Ureter (tissue), 1 donor: ENCODE data around the gene ZNF37A. TPM values are rescaled to one million over a fixed set of nuclear protein-coding genes. Genes with fewer than 3 reads are reported as not detected.
A peak's percentile ranks its signal among the peaks of the same experiment; 100 is the strongest.
"Not testable (repeated sequence)": the region's sequence is repeated elsewhere in the genome, so short reads cannot be mapped to it uniquely, and the experiment has no call there.

Experiments
- DNase-seq: peaks from one replicate; pipeline ENCODE4 v3.0.0-alpha.2; 2020; ENCODE audit warnings: low spot score
- total RNA-seq: library from RNA; stranded (reverse); gene quantifications from one replicate; pipeline ENCODE4 v1.2.4, GENCODE V29; 2023
- donor health status: DM: yes; HTN: yes; CAD: no.

The ZNF37A gene
- total RNA-seq = 21.1 TPM

DNA sequence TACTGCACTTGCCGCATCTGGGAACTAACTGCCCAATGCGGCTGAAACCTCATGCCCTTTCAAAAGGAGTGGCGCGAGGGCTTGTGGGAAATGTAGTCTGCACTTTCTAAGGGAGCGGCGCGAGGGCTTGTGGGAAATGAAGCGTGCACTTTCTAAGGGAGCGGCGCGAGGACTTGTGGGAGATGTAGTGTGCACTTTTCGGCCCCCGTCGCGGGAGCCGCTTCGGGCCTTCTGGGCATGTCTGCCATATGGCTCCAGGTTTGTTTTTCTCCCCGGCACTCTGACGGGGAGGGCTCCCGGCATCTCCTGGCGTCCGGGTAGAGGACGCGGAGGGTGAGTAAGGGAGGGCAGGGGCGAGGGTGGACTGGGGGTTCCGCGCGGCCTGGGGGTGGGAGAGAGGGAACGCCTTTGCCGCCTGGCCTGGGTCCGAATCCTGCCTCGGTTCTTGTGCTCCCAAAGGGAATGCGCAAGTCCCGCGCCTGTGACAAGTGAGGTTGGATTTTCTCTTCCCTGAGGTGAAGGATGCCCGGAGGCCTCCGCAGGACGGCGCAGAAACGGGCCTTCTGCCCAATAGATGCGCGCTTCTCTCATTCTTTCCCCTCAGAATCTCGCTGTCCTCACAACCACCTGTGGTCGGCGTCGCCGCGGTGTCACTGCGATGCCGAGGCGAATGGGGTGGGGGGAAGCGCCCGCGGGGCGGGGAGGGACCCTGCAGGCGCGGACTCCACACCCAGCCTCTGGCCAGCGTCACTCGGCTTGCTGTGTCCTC lies at the start of gene ZNF37A:
Gene ZNF37A, plus strand, starts transcription at position 180 of the 769 bp plus-strand sequence. CDS start 2,281 bp downstream, outside the sequence.
- peak; percentile 93 for DNase-seq

DNA sequence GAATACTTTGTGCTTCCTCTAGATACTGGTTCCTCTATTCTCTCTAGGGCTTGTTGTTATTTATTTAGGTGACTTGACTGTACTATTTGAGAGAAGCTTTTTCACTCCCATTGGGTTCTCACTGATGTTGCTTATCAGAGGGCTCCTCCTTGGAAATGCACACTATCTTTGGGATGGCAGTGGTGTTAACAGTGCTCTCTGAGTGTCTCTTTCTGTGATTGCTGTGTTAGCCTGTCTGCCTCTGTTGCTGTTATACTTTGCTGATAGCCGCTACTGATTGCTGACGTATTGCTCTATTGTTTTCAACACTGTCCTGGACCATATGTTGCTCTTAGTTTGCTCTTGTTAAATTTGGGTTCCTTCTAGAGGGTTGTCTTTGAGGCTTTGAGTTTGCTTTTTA lies 49.0 kb upstream of the ZNF37A start:
- DNase-seq = no peak

DNA sequence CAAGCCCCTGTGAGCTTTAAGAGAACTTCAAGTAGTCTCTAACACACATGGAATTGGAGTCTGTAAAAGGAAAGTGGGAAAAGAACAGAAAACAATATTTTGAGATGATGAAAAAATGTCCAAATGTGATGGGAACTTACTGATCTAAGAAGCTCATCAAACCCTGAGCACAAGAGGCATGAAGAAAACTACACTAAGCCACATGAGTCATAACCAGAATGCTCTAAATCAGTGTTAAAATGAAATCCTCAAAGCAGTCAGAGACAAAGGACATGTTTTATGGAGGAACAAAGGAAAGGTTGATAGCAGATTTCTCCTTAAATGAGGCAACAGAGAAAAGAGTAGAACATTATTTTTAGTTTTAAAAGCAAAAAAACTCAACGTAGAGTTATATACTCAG lies 46.5 kb upstream of the ZNF37A start:
- DNase-seq = no peak

DNA sequence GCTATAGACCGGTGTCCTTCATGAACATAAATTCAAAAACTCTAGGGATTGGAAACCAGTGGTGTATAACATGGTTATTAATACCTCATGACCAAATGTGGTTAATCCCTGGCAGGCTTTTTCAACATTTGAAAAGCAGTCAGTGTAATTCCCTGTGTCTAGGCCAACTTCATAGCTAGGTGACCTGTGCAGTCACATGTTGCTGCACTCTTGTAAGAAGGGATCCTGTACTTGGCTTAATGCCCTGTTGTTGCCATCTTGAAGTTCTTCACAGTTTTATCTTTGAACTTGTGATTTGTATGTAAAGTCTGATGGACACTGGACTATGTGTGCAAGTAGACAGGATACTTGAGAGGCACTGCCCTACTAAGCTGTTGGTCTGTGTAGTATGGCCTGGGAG lies 43.9 kb upstream of the ZNF37A start:
- DNase-seq = no peak

DNA sequence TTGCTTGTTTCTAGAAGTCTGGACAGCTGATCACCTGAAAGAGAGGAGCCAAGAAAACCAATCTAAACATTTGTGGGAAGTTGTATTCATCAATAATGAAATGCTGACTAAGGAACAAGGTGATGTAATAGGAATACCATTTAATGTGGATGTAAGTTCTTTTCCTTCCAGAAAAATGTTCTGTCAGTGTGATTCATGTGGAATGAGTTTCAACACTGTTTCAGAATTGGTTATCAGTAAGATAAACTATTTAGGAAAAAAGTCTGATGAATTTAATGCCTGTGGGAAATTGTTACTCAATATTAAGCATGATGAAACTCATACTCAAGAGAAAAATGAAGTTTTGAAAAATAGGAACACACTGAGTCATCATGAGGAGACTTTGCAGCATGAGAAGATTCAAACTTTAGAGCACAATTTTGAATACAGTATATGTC lies 39.8 kb upstream of the ZNF37A start:
- no peak for DNase-seq

DNA sequence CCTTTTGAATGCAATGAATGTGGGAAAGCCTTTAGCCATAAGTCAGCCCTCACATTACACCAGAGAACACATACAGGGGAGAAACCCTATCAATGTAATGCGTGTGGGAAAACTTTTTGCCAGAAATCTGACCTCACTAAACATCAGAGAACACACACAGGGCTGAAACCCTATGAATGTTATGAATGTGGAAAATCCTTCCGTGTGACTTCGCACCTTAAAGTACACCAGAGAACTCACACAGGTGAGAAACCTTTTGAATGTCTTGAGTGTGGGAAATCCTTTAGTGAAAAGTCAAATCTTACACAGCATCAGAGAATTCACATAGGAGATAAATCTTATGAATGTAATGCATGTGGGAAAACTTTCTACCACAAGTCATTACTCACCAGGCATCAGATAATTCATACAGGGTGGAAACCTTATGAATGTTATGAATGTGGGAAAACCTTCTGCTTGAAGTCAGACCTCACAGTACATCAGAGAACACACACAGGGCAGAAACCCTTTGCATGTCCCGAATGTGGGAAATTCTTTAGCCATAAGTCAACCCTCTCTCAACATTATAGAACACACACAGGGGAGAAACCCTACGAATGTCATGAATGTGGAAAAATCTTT lies 38.8 kb upstream of the ZNF37A start:
- DNase-seq = not testable (repeated sequence)

DNA sequence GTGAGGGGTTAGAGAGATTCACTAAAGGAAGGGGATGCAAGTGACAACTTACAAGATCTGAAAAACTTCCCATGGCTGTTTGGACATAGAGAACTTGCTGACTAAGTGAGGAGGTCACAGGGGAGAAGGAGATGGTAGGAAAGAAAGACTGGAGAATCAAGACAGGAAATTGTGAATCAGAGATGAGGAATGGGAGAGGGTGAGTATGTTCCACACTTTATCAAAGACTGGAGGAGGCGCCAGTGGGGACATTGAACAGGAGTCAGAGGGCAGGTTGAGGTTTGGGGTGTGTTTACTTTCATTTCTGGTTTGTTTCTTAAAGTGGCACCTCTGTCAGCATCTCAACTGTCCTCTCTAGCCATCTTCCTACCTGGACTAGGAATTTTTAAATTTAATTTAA lies 24.5 kb upstream of the ZNF37A start:
- not testable (repeated sequence) for DNase-seq

DNA sequence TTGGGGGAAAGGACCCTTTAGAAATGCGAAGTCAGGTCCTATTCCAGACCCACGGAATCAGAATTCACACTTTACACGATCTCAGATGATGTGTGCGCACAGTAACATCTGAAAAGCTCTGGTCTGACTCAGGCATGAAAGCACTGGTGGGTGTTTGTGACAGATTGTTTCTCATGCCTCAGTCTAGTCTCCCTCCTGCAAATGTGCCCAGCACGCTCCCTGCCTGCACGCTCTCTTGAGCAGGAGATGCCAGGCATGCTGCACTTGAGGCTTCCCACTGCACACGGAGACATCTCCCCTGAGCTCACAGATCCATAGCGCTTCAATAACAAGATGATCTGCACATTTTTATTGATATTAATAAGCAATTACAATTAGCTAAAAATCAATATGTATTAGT lies 23.6 kb upstream of the ZNF37A start:
- DNase-seq = no peak

DNA sequence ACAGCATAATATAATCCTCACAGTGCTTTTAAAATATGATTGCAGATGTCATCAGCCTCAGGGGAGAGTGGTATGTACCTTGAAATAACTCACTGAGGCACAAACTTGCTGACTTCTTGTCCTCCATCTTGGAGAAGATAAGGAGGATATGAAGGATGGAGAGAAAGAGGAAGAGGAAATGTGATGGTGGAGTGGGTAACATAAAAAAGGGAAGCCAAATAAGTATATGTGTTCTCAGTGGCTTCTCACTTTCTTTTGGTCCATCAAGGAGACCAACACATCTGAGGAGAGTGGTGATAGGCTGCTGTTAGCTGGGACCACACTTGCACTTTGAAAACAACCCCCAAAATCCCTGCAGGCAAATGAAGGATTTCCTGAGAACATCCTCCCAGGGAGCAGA lies 21.6 kb upstream of the ZNF37A start:
- no peak for DNase-seq

DNA sequence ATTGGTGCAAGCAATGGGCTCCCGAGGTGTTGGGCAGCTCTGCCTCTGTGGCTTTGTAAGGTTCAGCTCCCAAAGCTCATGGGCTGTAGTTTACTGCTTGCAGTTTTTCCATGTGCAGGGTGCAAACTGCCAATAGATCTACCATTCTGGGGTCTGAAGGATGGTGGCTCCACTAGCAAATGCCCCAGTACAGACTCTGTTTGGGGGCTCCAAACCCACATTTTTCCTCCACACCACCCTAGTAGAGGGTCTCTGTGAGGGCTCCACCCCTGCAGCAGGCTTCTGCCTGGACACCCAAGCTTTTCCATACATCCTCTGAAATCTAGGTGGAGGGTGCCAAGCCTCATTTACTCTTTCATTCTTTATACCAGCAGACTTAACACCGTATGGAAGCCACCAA lies 17.4 kb upstream of the ZNF37A start:
- DNase-seq = no peak

DNA sequence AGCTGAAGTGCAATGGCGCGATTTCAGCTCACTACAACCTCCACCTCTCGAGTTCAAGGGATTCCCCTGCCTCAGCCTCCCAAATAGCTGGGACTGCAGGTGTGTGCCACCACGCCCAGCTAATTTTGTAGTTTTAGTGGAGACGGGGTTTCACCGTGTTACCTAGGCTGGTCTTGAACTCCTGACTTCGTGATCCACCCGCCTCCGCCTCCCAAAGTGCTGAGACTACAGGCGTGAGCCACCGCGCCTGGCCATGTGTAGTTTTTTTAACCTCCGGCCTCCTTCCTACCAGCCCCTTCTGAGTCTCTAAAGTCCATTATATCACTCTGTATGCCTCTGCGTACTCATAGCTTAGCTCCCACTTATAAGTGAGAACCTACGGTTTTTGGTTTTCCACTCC lies 819 bp upstream of the ZNF37A start:
- DNase-seq = not testable (repeated sequence)

DNA sequence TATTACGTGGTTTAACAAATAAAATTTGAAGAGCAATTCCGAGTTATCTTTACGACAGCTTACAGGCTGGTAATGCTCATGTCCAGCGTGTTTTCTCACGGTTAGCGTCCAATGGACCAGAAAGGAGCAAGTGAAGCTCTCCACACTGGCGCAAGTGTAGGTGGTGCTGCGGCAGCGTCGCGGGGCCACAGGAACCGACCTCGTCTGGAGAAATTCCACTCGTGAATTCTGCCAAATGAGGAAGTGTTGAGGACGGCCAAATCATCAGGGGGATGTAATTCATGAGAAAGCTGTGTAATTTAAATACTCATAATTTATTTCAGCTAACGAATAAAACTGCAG lies 350 bp upstream of the ZNF37A start:
- no peak for DNase-seq

DNA sequence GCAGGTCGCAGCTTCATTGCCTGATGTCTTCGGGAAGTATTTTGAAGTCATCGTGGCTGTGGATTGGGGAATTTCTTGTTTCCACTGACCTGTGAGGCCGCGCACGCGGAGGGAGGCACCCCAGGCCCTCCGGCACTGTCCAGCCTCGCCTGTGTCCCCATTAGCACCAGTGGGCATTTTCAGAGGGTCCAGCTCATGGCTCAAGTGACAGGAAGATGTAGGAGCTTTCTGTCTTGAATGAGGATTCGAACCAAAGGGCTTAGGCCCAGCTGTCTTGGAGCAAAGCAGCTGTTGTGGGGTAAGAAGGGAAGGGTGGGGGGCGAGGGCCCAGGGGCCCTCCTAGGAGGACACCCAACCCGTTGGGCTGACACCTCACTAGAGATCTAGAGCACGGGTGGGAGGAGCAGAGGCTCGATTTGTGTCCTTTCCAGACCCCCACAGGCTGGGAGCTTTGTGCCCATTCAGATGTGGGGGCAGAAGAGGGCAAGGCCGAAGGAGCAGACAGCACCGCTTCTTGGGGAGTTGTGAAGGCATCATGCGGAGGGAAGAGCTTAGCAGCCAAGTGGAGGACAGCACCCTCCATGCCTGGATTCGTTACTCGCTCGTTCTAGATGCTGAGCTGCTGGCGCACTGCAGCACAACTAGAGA lies 914 bp downstream of the ZNF37A start:
- DNase-seq = no peak

DNA sequence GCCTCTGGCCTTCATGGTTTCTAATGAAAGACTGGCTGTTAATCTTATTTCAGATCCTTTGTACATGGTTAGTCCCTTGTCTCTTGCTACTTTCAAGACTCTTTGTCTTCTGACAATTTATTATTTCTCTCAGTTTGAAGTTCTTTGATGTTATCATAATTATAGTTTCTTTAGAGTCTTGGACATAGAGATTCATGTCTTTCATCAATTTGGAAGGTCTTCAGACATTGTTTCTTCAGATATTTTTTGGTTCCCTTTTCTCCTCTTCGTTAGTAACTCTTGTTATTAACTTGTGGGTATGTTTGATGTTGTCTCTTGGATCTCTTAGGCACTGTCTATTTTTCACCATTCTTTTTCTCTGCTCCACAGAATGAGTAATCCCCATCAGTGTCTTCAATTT lies 8.7 kb downstream of the ZNF37A start:
- DNase-seq = no peak

DNA sequence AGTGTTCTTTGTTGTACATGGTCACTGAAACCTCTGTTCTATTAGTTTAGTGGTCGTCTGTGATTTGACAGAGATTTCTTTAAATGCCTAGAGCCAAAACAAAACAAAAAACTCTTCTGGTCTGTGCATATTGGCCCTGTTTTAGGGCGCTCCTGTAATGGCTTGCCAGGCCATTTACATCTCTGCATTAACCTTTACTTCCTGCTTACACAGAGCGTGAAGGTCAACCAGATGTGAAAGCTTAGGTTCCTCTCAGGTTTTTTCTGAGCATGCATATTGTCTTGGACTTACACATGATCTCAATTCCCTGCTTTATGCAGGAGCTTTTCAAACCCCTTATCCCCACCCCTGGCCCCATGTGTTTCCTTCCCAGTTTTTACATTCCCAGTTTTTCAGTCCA lies 9.6 kb downstream of the ZNF37A start:
- DNase-seq = no peak

DNA sequence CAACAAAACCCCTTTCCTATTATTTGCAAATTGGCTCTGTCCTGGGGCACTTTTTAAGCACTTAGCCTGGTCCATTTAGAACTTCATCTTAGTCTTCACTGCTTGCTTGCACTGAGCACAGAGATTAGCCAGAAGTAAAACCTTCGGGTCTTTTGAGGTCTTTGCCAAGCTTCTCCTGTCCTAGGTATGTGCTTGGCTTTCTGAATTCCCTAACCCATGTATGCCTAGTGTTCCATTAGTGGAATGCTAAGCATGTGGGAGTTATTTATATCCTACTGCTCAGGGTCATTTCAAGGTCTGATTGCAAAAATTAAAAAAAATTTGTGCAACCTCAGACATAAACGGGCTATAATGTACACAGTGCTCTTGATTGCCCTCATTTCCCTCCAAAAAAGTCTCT lies 18.0 kb downstream of the ZNF37A start:
- DNase-seq = no peak

DNA sequence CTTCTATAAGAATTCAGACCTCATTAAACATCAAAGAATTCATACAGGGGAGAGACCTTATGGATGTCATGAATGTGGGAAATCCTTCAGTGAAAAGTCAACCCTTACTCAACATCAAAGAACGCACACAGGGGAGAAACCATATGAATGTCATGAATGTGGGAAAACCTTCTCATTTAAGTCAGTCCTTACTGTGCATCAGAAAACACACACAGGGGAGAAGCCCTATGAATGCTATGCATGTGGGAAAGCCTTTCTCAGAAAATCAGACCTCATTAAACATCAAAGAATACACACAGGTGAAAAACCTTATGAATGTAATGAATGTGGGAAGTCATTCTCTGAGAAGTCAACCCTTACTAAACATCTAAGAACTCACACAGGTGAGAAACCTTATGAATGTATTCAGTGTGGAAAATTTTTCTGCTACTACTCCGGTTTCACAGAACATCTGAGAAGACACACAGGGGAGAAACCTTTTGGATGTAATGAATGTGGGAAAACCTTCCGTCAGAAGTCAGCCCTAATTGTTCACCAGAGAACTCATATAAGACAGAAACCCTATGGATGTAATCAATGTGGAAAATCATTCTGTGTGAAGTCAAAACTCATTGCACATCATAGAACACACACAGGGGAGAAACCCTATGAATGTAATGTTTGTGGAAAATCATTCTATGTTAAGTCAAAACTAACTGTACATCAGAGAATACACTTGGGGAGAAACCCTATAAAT lies 24.1 kb downstream of the ZNF37A start:
- DNase-seq = no peak

DNA sequence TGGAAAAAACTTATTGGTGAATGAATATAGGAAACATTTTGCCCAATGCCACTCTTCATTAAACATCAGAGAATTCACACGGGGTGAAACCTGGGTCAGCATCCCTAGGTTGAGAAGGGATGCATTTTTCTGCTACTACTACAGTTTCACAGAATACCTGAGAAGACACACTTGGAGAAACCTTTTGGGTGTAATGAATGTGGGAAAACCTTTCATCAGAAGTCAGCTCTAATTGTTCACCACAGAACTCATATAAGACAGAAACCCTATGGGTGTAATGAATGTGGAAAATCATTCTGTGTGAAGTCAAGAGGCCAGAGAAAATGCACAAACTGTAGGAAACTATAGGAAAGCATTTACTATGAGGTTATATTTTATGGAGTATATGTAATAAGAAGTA lies 24.9 kb downstream of the ZNF37A start:
- DNase-seq = no peak

DNA sequence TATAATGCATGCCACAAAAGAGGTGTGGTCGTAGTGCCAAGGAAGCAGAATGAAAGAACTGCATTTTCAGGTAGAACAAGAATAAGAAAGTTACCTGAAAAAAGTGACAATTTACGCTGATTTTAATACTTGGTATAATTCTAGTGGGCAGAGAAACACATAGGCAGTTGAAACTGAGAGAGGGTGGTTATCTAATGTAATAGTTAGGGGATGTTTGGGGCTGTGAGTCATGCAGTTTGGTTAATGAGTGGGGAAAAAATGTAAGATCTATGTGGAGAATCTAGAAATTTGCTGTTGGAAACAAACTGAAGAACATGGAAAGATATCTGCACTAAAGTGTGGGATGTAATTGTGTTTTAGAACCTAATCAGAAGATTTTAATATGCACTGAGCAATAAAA lies 33.7 kb downstream of the ZNF37A start:
- no peak for DNase-seq

DNA sequence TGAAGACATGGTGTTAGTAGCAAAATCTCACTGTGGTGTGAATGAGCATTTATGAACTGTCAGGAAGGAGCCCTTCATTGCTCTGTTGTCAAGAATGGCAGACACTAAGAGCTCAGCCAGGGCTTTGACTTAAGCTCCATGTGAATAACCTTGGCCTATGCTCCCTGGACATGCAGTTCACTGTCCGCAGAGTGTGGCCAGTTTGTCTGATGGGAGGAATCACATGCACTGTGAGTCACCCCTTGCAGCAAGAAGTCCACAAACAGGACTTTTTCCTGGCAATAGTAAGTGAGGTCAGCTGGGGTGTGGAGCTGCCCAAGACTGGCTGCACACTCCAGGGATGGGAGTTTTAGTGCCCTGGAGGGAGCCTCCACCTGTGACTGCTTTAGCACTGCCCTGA lies 49.5 kb downstream of the ZNF37A start:
- DNase-seq = no peak

DNA sequence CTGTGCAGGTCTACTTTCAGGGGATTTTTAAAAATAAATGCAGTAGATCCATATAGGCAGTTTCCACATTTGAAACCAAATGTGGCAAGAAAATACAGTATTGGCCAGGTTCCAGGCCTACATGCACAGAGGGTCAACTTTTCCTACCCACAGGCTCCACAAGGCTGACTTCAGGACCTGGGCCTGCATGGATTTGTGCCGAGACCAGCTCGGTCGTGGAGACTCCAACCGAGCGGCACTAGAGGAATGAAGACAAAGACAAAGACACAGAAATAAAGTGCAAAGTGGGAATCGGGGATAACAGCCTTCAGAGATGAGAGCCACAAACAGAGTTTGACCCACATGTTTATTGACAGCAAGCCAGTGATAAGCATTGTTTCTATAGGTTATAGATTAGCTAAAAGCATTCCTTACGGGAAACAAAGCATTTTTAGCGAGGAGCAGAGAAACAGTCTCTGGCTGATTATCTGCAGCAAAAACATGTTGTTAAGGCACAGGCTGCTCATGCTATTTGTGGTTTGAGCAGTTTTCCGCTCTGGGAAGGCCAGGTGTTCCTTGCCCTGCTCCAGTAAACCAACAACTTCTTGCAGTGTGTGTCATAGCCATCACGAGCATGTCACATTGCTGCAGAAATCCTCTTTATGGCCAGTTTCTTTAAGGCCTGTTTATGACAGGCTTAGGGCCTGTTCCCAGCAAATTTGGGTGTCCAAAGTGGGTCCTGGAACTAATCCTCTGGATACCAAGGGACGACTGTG lies 52.6 kb downstream of the ZNF37A start:
- no peak for DNase-seq

DNA sequence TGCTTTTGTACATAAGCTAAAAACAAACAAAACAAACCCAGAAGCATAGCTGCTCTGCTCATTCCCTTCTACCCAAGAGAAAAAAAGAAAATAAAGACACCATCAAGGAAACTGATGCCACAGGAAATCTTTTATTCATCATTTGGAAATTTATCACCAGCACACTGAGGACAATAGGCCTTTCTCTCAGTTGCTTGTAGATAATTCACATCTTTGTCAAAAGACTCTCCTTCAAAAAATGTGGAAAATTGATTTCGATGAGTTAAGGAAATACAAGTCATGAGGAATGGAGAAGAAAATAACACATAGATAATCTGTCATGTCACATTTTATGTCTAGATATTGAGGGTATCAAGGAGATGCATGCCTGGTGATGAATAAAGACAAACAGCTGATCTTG lies 53.5 kb downstream of the ZNF37A start:
- DNase-seq = no peak
